Liver (tissue), 9 donors: ENCODE results near the gene HNRNPA0. TPM values are rescaled to one million over a fixed set of nuclear protein-coding genes. Genes with fewer than 3 reads are reported as not detected.

Source experiments
- DNase-seq: peaks from one replicate; pipeline ENCODE4 v3.0.0-alpha.2; 2017; ENCODE audit warnings: low spot score
- H3K27ac ChIP-seq, 2 donors: one replicate each; pipeline ENCODE4 v1.7.0; 2013; ENCODE audit warnings: inconsistent platforms in 2 of 2, low read length in 2 of 2, control low read depth in 1 of 2, low read depth in 1 of 2, mild to moderate bottlenecking in 1 of 2
- H3K27me3 ChIP-seq, 4 donors: one replicate each; pipeline versions ENCODE4 v1.6.1 to v1.7.0; 2013; ENCODE audit warnings: low read length in 3 of 4, inconsistent platforms in 1 of 4, mild to moderate bottlenecking in 1 of 4, moderate library complexity in 1 of 4; ENCODE audit not compliant: control insufficient read depth in 4 of 4, insufficient read depth in 4 of 4
- H3K36me3 ChIP-seq, 4 donors: one replicate each; pipeline versions ENCODE4 v1.6.1 to v1.7.0; 2013; ENCODE audit warnings: low read length in 3 of 4, mild to moderate bottlenecking in 3 of 4, low read depth in 1 of 4, moderate library complexity in 1 of 4; ENCODE audit not compliant: control insufficient read depth in 4 of 4, insufficient read depth in 3 of 4
- H3K4me1 ChIP-seq, 4 donors: one replicate each; pipeline versions ENCODE4 v1.6.1 to v1.7.0; 2013; ENCODE audit warnings: low read length in 3 of 4, mild to moderate bottlenecking in 3 of 4, moderate library complexity in 1 of 4; ENCODE audit not compliant: control insufficient read depth in 4 of 4, insufficient read depth in 4 of 4
- H3K4me3 ChIP-seq, 3 donors: one replicate each; pipeline versions ENCODE4 v1.6.1 to v1.7.0; 2013; ENCODE audit warnings: low read length in 3 of 3, control low read depth in 1 of 3, low read depth in 1 of 3, mild to moderate bottlenecking in 1 of 3
- H3K9ac ChIP-seq, 2 donors: one replicate each; pipeline ENCODE4 v1.7.0; 2013; ENCODE audit warnings: low read length in 2 of 2, mild to moderate bottlenecking in 2 of 2, moderate library complexity in 2 of 2, control low read depth in 1 of 2, low read depth in 1 of 2
- H3K9me3 ChIP-seq, 4 donors: one replicate each; pipeline versions ENCODE4 v1.6.1 to v1.7.0; 2013; ENCODE audit warnings: low read length in 3 of 4; ENCODE audit not compliant: control insufficient read depth in 4 of 4
- EGR1 ChIP-seq, 2 donors: IDR thresholded peaks; 2 replicates each; pipeline ENCODE4 v1.6.1; 2016 to 2018; ENCODE audit warnings: antibody characterized with exemption in 2 of 2, low read depth in 2 of 2
- FOXA1 ChIP-seq: IDR thresholded peaks from 2 replicates; pipeline ENCODE4 v1.6.1; 2016; ENCODE audit warnings: antibody characterized with exemption
- FOXA2 ChIP-seq: IDR thresholded peaks from 2 replicates; pipeline ENCODE4 v1.6.1; 2016; ENCODE audit warnings: antibody characterized with exemption
- GABPA ChIP-seq, 2 donors: IDR thresholded peaks in 1 of 2; conservative IDR thresholded peaks in 1 of 2; 2 replicates each; pipeline ENCODE4 v1.6.1; 2016; ENCODE audit warnings: antibody characterized with exemption in 2 of 2, mild to moderate bottlenecking in 1 of 2, moderate library complexity in 1 of 2
- HNF4A ChIP-seq, 2 donors: conservative IDR thresholded peaks; 2 replicates each; pipeline ENCODE4 v1.6.1; 2016; ENCODE audit warnings: antibody characterized with exemption in 2 of 2, mild to moderate bottlenecking in 2 of 2
- HNF4G ChIP-seq: IDR thresholded peaks from 2 replicates; pipeline ENCODE4 v1.6.1; 2016; ENCODE audit warnings: antibody characterized with exemption
- JUND ChIP-seq, 2 donors: IDR thresholded peaks; 2 replicates each; pipeline ENCODE4 v1.6.1; 2016; ENCODE audit warnings: antibody characterized with exemption in 2 of 2
- NR2F2 ChIP-seq: IDR thresholded peaks from 2 replicates; pipeline ENCODE4 v1.6.1; 2016; ENCODE audit warnings: antibody characterized with exemption
- RXRA ChIP-seq, 2 donors: IDR thresholded peaks; 2 replicates each; pipeline ENCODE4 v1.6.1; 2017 to 2018; ENCODE audit warnings: antibody characterized with exemption in 2 of 2, mild to moderate bottlenecking in 1 of 2
- SP1 ChIP-seq: IDR thresholded peaks from 2 replicates; pipeline ENCODE4 v1.6.1; 2018; ENCODE audit warnings: antibody characterized with exemption, mild to moderate bottlenecking
- WGBS: extraction: QIAGEN DNeasy Blood & Tissue Kit; methylation state at CpG from one replicate; pipeline ENCODE4 v1.1.7; 2013; 5-methylcytosine and 5-hydroxymethylcytosine counted together
- polyA plus RNA-seq, 2 donors: library from polyadenylated mRNA; stranded (reverse) in 1 of 2; unstranded in 1 of 2; fragments of 200-250 nt in 1 of 2; fragments of >200 nt in 1 of 2; fragmentation: Nextera tagmentation in 1 of 2; extraction: Ambion mirVana in 1 of 2; gene quantifications; one replicate each; pipeline versions ENCODE4 v1.2.1 to v1.2.3, GENCODE V29; 2013 to 2015
- total RNA-seq, 2 donors: library from RNA; depleted of rRNA; stranded (reverse); fragments of >200 nt; gene quantifications; one replicate each; pipeline ENCODE4 v1.2.3, GENCODE V29; 2014
- TF ChIP-seq, protein P1 (sequence below): IDR thresholded peaks from 2 replicates; pipeline ENCODE4 v1.6.1; 2016; ENCODE audit warnings: antibody characterized with exemption
- TF ChIP-seq, protein P2 (sequence below): fragments of 150-350 bp; IDR thresholded peaks from 2 replicates; pipeline ENCODE4 v1.5.1; 2017; ENCODE audit warnings: improper control_type of control experiment, low read depth, low read length; ENCODE audit not compliant: missing input control
- TF ChIP-seq, protein P3 (sequence below): IDR thresholded peaks from 2 replicates; pipeline ENCODE4 v1.6.1; 2016; ENCODE audit warnings: antibody characterized with exemption, mild to moderate bottlenecking
- TF ChIP-seq, protein P4 (sequence below): IDR thresholded peaks from 2 replicates; pipeline ENCODE4 v1.6.1; 2016; ENCODE audit warnings: antibody characterized with exemption
- donor health status: healthy.
- donor health status: healthy.
- donor health status: healthy.
- donor health status: healthy.
- donor health status: healthy.

Gene HNRNPA0
- total and polyA plus RNA-seq, 4 donors = 1.8 to 12.9 (median 7.6) TPM

DNA sequence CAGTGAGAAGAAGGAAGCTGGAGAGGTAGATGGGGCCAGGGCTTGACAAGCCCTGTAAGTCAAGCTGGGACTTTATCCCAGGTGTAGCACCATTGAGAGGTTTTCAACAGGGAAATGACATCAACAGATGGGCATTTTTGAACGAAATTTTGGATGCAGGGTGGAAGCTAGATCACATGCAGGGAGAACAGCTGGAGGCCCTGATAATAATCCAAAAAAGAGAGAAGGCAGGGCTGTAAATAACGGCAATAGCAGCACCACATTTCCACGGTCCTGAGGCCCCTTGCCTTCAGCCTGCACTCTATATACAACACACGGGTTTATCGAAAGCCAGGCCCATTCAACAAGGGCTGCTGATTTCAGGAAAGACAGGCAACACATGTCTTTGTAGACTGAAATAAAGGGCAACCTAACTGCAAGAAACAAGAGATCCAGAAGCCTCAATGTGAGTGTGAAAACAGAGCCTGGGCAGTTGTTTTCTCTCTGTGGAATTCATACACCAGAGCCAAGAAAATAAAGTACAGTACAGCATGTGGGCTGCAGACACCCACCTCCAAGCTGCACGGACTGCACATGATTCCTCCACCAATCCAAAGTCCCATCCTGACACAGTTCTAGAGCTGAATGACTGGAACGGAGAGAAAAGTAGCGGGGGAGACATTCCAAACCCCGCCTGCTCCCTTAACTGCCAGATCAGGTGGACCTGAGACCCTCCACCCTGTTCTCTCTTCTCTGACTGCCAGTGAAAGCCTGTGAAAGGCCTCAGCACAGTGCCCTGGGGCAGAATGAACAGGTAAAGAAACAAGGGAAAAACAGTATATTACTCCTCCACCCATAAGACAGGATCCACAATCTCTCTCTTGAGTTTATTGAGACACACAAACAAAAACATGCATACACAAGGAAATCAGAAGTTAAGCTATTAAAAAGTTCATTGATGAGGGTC, 54.6 kb downstream of the HNRNPA0 start:
- Histone ChIP-seq H3K27ac (no peak overlapping the region), H3K9ac (no peak overlapping the region), H3K36me3 (no peaks in the 10 kb centered on the region), H3K27me3 (no peaks in the 10 kb centered on the region), H3K4me1 (no peaks in the 10 kb centered on the region), H3K9me3 (no peaks in the 10 kb centered on the region), H3K4me3 (no peak overlapping the region)
- TF ChIP-seq FOXA1 (no peak), FOXA2 (no peak), HNF4A (conservative IDR thresholded peaks at IDR 0.05) (no peak), SP1 (no peak), NR2F2 (no peak)
- TF ChIP-seq, protein P1, sequence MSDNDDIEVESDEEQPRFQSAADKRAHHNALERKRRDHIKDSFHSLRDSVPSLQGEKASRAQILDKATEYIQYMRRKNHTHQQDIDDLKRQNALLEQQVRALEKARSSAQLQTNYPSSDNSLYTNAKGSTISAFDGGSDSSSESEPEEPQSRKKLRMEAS = no peak
- 85% methylated on average over 9 of the region's 9 CpGs for WGBS
- no peak for DNase-seq

DNA sequence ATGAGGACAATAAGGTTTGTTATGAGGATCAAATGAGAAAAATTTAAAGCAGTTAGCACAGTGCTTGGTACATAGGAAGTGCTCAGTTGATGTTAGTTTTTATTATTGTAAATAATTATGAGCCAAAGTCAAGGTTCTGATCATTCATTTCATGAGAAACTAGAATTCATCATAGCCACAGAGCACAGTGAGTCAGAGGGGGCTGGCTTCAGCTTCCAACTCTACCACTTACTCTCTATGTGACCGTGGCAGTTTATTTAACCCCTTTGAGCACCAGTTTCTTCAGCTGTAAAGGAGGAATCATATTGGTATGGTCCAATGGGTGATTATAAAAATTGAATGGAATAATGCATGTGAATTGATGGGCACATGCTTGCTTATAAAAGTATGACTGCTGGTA, 57.7 kb downstream of the HNRNPA0 start:
- DNase-seq = no peak
- no peak overlapping the region for H3K4me3 ChIP-seq
- no peaks in the 10 kb centered on the region for H3K27me3 ChIP-seq
- no peak overlapping the region for H3K9ac ChIP-seq
- no peak overlapping the region for H3K27ac ChIP-seq
- WGBS = 3% methylated on average over 1 of the region's 1 CpG
- no peaks in the 10 kb centered on the region for H3K9me3 ChIP-seq
- H3K36me3 ChIP-seq = no peaks in the 10 kb centered on the region
- peaks cover 0 to 18% (median 11%) of the 10 kb centered on the region in 4 donors for H3K4me1 ChIP-seq
- TF ChIP-seq FOXA2 (no peak), FOXA1 (no peak), JUND (IDR thresholded peaks at IDR 0.05) (no peak), GABPA (IDR thresholded peaks at IDR 0.05 in 1 of 2, conservative IDR thresholded peaks at IDR 0.05 in 1 of 2) (no peak), HNF4A (conservative IDR thresholded peaks at IDR 0.05) (no peak), NR2F2 (no peak), HNF4G (no peak), SP1 (no peak), RXRA (IDR thresholded peaks at IDR 0.05) (no peak), EGR1 (IDR thresholded peaks at IDR 0.05; ENCODE audit: low read depth in 2 of 2) (no peak)
- TF ChIP-seq, protein P2, sequence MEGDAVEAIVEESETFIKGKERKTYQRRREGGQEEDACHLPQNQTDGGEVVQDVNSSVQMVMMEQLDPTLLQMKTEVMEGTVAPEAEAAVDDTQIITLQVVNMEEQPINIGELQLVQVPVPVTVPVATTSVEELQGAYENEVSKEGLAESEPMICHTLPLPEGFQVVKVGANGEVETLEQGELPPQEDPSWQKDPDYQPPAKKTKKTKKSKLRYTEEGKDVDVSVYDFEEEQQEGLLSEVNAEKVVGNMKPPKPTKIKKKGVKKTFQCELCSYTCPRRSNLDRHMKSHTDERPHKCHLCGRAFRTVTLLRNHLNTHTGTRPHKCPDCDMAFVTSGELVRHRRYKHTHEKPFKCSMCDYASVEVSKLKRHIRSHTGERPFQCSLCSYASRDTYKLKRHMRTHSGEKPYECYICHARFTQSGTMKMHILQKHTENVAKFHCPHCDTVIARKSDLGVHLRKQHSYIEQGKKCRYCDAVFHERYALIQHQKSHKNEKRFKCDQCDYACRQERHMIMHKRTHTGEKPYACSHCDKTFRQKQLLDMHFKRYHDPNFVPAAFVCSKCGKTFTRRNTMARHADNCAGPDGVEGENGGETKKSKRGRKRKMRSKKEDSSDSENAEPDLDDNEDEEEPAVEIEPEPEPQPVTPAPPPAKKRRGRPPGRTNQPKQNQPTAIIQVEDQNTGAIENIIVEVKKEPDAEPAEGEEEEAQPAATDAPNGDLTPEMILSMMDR = no peak
- TF ChIP-seq, protein P3, sequence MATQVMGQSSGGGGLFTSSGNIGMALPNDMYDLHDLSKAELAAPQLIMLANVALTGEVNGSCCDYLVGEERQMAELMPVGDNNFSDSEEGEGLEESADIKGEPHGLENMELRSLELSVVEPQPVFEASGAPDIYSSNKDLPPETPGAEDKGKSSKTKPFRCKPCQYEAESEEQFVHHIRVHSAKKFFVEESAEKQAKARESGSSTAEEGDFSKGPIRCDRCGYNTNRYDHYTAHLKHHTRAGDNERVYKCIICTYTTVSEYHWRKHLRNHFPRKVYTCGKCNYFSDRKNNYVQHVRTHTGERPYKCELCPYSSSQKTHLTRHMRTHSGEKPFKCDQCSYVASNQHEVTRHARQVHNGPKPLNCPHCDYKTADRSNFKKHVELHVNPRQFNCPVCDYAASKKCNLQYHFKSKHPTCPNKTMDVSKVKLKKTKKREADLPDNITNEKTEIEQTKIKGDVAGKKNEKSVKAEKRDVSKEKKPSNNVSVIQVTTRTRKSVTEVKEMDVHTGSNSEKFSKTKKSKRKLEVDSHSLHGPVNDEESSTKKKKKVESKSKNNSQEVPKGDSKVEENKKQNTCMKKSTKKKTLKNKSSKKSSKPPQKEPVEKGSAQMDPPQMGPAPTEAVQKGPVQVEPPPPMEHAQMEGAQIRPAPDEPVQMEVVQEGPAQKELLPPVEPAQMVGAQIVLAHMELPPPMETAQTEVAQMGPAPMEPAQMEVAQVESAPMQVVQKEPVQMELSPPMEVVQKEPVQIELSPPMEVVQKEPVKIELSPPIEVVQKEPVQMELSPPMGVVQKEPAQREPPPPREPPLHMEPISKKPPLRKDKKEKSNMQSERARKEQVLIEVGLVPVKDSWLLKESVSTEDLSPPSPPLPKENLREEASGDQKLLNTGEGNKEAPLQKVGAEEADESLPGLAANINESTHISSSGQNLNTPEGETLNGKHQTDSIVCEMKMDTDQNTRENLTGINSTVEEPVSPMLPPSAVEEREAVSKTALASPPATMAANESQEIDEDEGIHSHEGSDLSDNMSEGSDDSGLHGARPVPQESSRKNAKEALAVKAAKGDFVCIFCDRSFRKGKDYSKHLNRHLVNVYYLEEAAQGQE = no peak
- TF ChIP-seq, protein P4, sequence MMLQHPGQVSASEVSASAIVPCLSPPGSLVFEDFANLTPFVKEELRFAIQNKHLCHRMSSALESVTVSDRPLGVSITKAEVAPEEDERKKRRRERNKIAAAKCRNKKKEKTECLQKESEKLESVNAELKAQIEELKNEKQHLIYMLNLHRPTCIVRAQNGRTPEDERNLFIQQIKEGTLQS = no peak
- TF ChIP-seq, protein P1 = no peak
